Right atrium auricular region (tissue), 2 donors: ENCODE data around the gene KIAA1958. TPM values are rescaled to one million over a fixed set of nuclear protein-coding genes. Genes with fewer than 3 reads are reported as not detected.
A peak's percentile ranks its signal among the peaks of the same experiment; 100 is the strongest.

ENCODE experiments used
- DNase-seq: peaks from one replicate; pipeline ENCODE4 v3.0.0-alpha.2; 2019; ENCODE audit warnings: low spot score
- H3K27ac ChIP-seq, 2 donors: fragments of 200-600 bp; sonication (generic); 1 replicate in 1 of 2; 2 replicates in 1 of 2; pipeline ENCODE4 v1.5.1; 2016 to 2019
- H3K27me3 ChIP-seq, 2 donors: fragments of 200-600 bp; sonication (generic); one replicate each; pipeline versions ENCODE4 v1.5.1 to v1.6.0; 2017 to 2019
- H3K36me3 ChIP-seq: fragments of 200-600 bp; sonication (generic); one replicate; pipeline ENCODE4 v1.5.1; 2016
- H3K4me1 ChIP-seq, 2 donors: fragments of 200-600 bp; sonication (generic); one replicate each; pipeline versions ENCODE4 v1.5.1 to v1.6.0; 2017 to 2019
- H3K4me3 ChIP-seq, 2 donors: fragments of 200-600 bp; sonication (generic); 1 replicate in 1 of 2; 2 replicates in 1 of 2; pipeline ENCODE4 v1.5.1; 2017 to 2019; ENCODE audit warnings: mild to moderate bottlenecking in 1 of 2, moderate library complexity in 1 of 2
- H3K9me3 ChIP-seq, 2 donors: fragments of 200-600 bp; sonication (generic); one replicate each; pipeline ENCODE4 v1.5.1; 2019
- CTCF ChIP-seq, 2 donors: fragments of 200-600 bp; sonication (generic); IDR thresholded peaks; one replicate each; pipeline ENCODE4 v1.5.1; 2019; ENCODE audit warnings: antibody characterized with exemption in 2 of 2
- total RNA-seq, 2 donors: library from RNA; depleted of rRNA; stranded (reverse); fragments of >200 nt; gene quantifications; one replicate each; pipeline ENCODE4 v1.1.0, GENCODE V29; 2016

KIAA1958 gene
- total RNA-seq, 2 donors from 2014 or later, result 1.9 to 4.1 TPM

GRCh38 chr9:112532427-112532826, 45.8 kb downstream of the KIAA1958 start:
- no peaks in the 10 kb centered on the region for H3K9me3 ChIP-seq
- H3K27me3 ChIP-seq, result no peaks in the 10 kb centered on the region
- H3K36me3 ChIP-seq, result no peaks in the 10 kb centered on the region
- no peak for TF ChIP-seq CTCF (IDR thresholded peaks at IDR 0.05)
- H3K27ac ChIP-seq, result no peak overlapping the region
- H3K4me3 ChIP-seq, result no peak overlapping the region
- peak; percentile 63 for DNase-seq
- H3K4me1 ChIP-seq, result peaks cover 0 to 4% of the 10 kb centered on the region in 2 donors

GRCh38 chr9:112533660-112534059, 47.0 kb downstream of the KIAA1958 start:
- H3K4me3 ChIP-seq, result no peak overlapping the region
- H3K36me3 ChIP-seq, result no peaks in the 10 kb centered on the region
- H3K27ac ChIP-seq, result no peak overlapping the region
- no peak for TF ChIP-seq CTCF (IDR thresholded peaks at IDR 0.05)
- no peaks in the 10 kb centered on the region for H3K27me3 ChIP-seq
- peaks cover 0 to 4% of the 10 kb centered on the region in 2 donors for H3K4me1 ChIP-seq
- DNase-seq, result no peak
- no peaks in the 10 kb centered on the region for H3K9me3 ChIP-seq

- Histone ChIP-seq H3K4me3 (no peak overlapping the region), H3K27me3 (no peaks in the 10 kb centered on the region), H3K27ac (no peak overlapping the region), H3K9me3 (no peaks in the 10 kb centered on the region), H3K4me1 (peaks cover 0 to 4% of the 10 kb centered on the region in 2 donors), H3K36me3 (no peaks in the 10 kb centered on the region)
- TF ChIP-seq CTCF (IDR thresholded peaks at IDR 0.05), result no peak
- no peak for DNase-seq
Observed at GRCh38 chr9:112535301-112535700, 48.7 kb downstream of the KIAA1958 start.

GRCh38 chr9:112535811-112536210, 49.2 kb downstream of the KIAA1958 start:
- DNase-seq, result no peak
- TF ChIP-seq CTCF (IDR thresholded peaks at IDR 0.05), result no peak
- H3K36me3 ChIP-seq, result no peaks in the 10 kb centered on the region
- H3K9me3 ChIP-seq, result no peaks in the 10 kb centered on the region
- H3K27me3 ChIP-seq, result no peaks in the 10 kb centered on the region
- H3K4me3 ChIP-seq, result no peak overlapping the region
- H3K27ac ChIP-seq, result no peak overlapping the region
- H3K4me1 ChIP-seq, result peaks cover 0 to 4% of the 10 kb centered on the region in 2 donors

GRCh38 chr9:112537561-112537960, 50.9 kb downstream of the KIAA1958 start:
- TF ChIP-seq CTCF (IDR thresholded peaks at IDR 0.05), result no peak
- no peak overlapping the region for H3K4me3 ChIP-seq
- peaks cover 0 to under 1% of the 10 kb centered on the region in 2 donors for H3K4me1 ChIP-seq
- H3K27ac ChIP-seq, result no peak overlapping the region
- no peaks in the 10 kb centered on the region for H3K36me3 ChIP-seq
- no peaks in the 10 kb centered on the region for H3K27me3 ChIP-seq
- DNase-seq, result no peak
- H3K9me3 ChIP-seq, result no peaks in the 10 kb centered on the region

- no peak for TF ChIP-seq CTCF (IDR thresholded peaks at IDR 0.05)
- Histone ChIP-seq H3K27ac (no peak overlapping the region), H3K9me3 (no peaks in the 10 kb centered on the region), H3K27me3 (no peaks in the 10 kb centered on the region), H3K4me1 (no peaks in the 10 kb centered on the region), H3K36me3 (no peaks in the 10 kb centered on the region), H3K4me3 (no peak overlapping the region)
- no peak for DNase-seq
Observed at GRCh38 chr9:112540800-112541199, 54.2 kb downstream of the KIAA1958 start.
